Progenitor cell of endocrine pancreas (in vitro differentiated cells): ENCODE results near the gene GMEB2. TPM values are rescaled to one million over a fixed set of nuclear protein-coding genes. Genes with fewer than 3 reads are reported as not detected.

ENCODE experiments used
- DNase-seq: peaks from one replicate; pipeline ENCODE4 v3.0.0; 2021; ENCODE audit warnings: low spot score; ENCODE audit not compliant: unreplicated experiment
- H3K27ac Mint-ChIP-seq: 2 replicates; pipeline ENCODE4 v1.8.0; 2021; ENCODE audit warnings: mild to moderate bottlenecking, moderate library complexity, mixed read lengths
- H3K27me3 Mint-ChIP-seq: 2 replicates; pipeline ENCODE4 v1.8.0; 2021; ENCODE audit warnings: mixed read lengths
- H3K36me3 Mint-ChIP-seq: 2 replicates; pipeline ENCODE4 v1.8.0; 2022; ENCODE audit warnings: mixed read lengths; ENCODE audit not compliant: insufficient read depth
- H3K4me1 Mint-ChIP-seq: 2 replicates; pipeline ENCODE4 v1.8.0; 2021; ENCODE audit warnings: low read depth, mixed read lengths
- H3K4me3 Mint-ChIP-seq: 2 replicates; pipeline ENCODE4 v1.8.0; 2021; ENCODE audit warnings: low read depth, mild to moderate bottlenecking, moderate library complexity, mixed read lengths
- H3K9me3 Mint-ChIP-seq: 2 replicates; pipeline ENCODE4 v1.8.0; 2021; ENCODE audit warnings: low read depth, mixed read lengths
- total RNA-seq: library from RNA; stranded (reverse); gene quantifications from 2 replicates; pipeline ENCODE4 v1.2.1, GENCODE V29; 2021
- TF ChIP-seq, protein P1 (sequence below): fragments of 200-600 bp; sonication (generic); IDR thresholded peaks from one replicate; pipeline ENCODE4 v1.5.0; 2021; ENCODE audit warnings: antibody characterized with exemption, mild to moderate bottlenecking; ENCODE audit not compliant: unreplicated experiment

Gene GMEB2
- total RNA-seq, 1 donor from 2014 or later = 15.1 TPM

DNA sequence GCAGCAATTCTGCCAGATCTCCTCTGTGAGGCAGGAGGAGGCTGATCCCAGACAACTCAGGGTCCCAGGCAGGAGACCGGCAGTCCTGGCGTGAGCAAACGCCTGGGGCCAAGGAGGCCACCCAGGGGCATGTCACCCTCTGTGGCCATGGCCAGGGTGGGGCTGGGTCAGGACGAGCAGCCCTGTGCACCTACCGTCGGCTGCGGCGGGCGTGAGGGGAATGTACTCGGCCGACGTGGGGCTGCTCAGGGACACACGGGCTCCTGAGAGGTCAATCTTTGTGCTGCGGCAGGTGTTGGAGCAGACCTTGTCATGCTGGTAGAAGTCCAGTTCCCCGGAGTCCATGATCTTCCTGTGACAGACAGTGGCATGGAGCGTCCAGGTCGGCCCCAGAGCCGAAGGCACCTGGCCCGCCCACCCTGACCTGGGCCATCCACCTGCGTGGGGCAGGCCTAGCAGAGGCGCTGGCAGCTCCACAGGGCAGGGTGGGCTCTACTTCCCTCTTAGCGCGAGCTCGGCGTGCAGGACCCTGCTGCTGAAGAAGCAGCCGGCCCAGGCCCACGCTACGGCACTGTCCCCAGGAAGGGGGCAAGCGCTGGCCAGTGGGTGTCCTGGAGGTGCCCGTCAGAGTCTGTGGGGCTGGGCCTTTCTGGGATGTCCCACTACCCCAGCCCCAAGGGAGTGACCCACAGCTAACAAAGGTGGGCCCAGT lies 31.3 kb downstream of the GMEB2 start:
- TF ChIP-seq, protein P1, sequence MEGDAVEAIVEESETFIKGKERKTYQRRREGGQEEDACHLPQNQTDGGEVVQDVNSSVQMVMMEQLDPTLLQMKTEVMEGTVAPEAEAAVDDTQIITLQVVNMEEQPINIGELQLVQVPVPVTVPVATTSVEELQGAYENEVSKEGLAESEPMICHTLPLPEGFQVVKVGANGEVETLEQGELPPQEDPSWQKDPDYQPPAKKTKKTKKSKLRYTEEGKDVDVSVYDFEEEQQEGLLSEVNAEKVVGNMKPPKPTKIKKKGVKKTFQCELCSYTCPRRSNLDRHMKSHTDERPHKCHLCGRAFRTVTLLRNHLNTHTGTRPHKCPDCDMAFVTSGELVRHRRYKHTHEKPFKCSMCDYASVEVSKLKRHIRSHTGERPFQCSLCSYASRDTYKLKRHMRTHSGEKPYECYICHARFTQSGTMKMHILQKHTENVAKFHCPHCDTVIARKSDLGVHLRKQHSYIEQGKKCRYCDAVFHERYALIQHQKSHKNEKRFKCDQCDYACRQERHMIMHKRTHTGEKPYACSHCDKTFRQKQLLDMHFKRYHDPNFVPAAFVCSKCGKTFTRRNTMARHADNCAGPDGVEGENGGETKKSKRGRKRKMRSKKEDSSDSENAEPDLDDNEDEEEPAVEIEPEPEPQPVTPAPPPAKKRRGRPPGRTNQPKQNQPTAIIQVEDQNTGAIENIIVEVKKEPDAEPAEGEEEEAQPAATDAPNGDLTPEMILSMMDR = no peak
- Mint-ChIP-seq H3K27ac (no peak overlapping the region), H3K4me1 (no peaks in the 10 kb centered on the region), H3K4me3 (no peak overlapping the region), H3K9me3 (no peaks in the 10 kb centered on the region), H3K27me3 (no peaks in the 10 kb centered on the region), H3K36me3 (peaks cover 16% of the 10 kb centered on the region)
- DNase-seq = no peak

DNA sequence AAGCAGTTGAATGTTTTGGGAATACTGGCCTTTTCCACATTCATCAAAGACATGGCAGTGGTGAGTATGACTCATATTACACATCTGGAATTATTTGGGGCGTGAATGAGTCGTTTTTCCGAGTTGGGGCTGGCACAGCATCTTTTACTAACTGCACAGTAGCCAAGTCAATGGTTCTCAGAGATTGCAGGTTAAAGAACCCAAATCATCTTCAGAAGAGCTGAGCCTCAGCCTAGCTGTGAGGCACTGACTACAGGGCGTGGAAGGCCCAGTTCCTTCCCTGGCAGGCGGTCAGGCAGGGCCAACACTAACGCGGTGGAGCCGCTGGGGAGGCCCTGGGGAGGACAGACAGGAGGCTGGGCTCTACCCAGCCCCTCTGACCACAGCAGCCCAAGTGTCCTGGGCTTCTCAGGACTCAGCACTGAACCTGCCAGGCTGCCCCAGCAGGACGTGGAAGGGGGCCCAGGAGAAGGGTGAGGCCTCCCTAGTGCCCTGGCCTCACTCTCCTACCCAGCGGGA lies 32.8 kb downstream of the GMEB2 start:
- Mint-ChIP-seq H3K4me3 (no peak overlapping the region), H3K9me3 (no peaks in the 10 kb centered on the region), H3K4me1 (no peaks in the 10 kb centered on the region), H3K36me3 (peaks cover 13% of the 10 kb centered on the region), H3K27me3 (no peaks in the 10 kb centered on the region), H3K27ac (no peak overlapping the region)
- TF ChIP-seq, protein P1 = no peak
- DNase-seq = no peak

DNA sequence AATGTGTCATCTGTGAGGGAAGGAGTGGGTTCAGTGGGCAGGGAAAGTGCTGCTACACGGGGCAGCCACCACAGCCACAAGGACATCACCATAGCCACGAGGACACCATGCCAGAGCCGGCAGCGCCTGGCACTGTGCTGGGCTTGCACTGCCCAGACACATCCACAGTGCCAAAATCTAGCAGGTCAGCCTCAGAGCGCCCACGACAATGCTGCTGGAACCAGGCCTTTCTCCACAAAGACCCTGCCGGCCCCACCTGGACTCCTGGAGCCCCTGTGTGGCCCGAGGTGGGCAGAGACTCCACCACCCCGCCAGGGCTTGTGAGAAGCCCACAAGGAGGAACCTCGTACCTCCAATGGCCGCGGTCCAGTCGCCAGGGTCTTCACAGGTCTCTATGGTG lies 34.2 kb downstream of the GMEB2 start:
- H3K36me3 Mint-ChIP-seq = peaks cover 12% of the 10 kb centered on the region
- H3K27ac Mint-ChIP-seq = no peak overlapping the region
- no peaks in the 10 kb centered on the region for H3K27me3 Mint-ChIP-seq
- TF ChIP-seq, protein P1 = no peak
- DNase-seq = no peak
- no peaks in the 10 kb centered on the region for H3K9me3 Mint-ChIP-seq
- no peaks in the 10 kb centered on the region for H3K4me1 Mint-ChIP-seq
- no peak overlapping the region for H3K4me3 Mint-ChIP-seq

DNA sequence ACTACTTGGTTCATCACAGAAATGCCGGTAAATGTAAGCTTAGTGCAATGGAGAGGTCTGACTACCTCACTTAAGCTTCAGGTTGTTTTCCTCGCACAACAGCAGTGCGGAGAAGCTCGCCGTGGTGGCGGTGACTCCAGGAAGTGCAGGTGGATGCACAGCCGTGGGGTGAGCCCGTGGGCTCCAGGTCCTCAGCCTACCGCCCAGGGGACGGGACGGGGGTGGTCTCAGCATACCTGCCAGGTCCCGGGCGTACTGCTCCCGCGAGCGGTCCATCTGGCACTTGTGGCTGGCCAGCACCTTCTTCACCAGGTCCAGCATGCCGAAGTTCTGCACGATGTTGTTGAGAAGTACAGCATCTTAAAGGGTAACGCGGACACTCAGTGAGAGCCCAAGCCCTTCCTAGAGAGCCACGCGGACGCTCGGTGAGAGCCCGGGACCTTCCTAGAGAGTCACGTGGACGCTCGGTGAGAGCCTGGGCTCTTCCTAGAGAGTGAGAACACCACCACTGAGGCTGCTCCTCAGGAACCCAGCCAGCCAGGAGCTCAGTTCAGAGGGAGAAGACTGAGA lies 35.0 kb downstream of the GMEB2 start:
- Mint-ChIP-seq H3K9me3 (no peaks in the 10 kb centered on the region), H3K36me3 (peaks cover 14% of the 10 kb centered on the region), H3K27ac (no peak overlapping the region), H3K4me1 (no peaks in the 10 kb centered on the region), H3K27me3 (no peaks in the 10 kb centered on the region), H3K4me3 (no peak overlapping the region)
- no peak for DNase-seq
- TF ChIP-seq, protein P1 = no peak

DNA sequence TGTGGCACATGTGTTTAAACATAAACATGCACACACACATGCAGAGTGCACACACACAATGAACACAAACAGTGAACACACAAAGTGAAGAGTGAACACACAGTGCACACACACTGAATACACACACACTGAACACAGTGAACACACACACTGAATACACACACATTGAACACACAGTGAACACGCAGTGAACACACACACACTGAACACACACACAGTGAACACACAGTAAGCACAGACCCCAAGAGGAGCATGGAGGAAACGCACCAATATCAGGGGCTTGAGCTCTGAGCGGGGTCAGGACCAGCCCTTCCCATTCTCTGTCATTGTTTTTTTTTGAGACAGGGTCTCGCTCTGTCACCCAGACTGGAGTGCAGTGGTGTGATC lies 35.8 kb downstream of the GMEB2 start:
- TF ChIP-seq, protein P1 = no peak
- no peaks in the 10 kb centered on the region for H3K27me3 Mint-ChIP-seq
- no peak overlapping the region for H3K27ac Mint-ChIP-seq
- no peak for DNase-seq
- no peaks in the 10 kb centered on the region for H3K4me1 Mint-ChIP-seq
- no peaks in the 10 kb centered on the region for H3K9me3 Mint-ChIP-seq
- H3K36me3 Mint-ChIP-seq = peaks cover 14% of the 10 kb centered on the region
- H3K4me3 Mint-ChIP-seq = no peak overlapping the region
